ENCODE data around the gene DLG5.

The DLG5 gene

GRCh38 chr10:77899690-77900089 is 26.9 kb downstream of the DLG5 start:
- Histone ChIP-seq H3K14ac (ENCODE audit: low read length in 2 of 2) (no peak overlapping the region), H2AK5ac (ENCODE audit: low read length, severe bottlenecking) (peak overlapping the region; percentile 67), H3K36me3 (ENCODE audit: control insufficient read depth in 1 of 2, insufficient read depth in 2 of 2, low read depth in 1 of 2, low read length in 2 of 2) (peaks cover 0 to 3% of the 10 kb centered on the region in 2 experiments), H2BK120ac (ENCODE audit: low read depth, low read length) (no peak overlapping the region), H3K4me2 (ENCODE audit: low read length, poor library complexity, severe bottlenecking) (no peak overlapping the region), H3K23ac (ENCODE audit: low read length in 2 of 2) (no peak overlapping the region), H3K9me3 (ENCODE audit: control insufficient read depth, low read length) (no peaks in the 10 kb centered on the region), H3K4me1 (ENCODE audit: control insufficient read depth, insufficient read depth, low read depth, low read length) (peaks cover 22% of the 10 kb centered on the region), H4K8ac (ENCODE audit: low read length) (no peak overlapping the region), H2AFZ (ENCODE audit: low read depth, low read length) (no peak overlapping the region), H3K27me3 (ENCODE audit: control insufficient read depth in 1 of 2, insufficient read depth in 1 of 2, low read length in 2 of 2) (no peaks in the 10 kb centered on the region), H3K27ac (ENCODE audit: low read length, poor library complexity, severe bottlenecking) (peak overlapping the region; percentile 66), H3K79me1 (replicated peaks; ENCODE audit: low read length, poor library complexity, severe bottlenecking) (peaks cover 24% of the 10 kb centered on the region), H2BK15ac (ENCODE audit: low read depth, poor library complexity, severe bottlenecking) (no peak overlapping the region), H2BK12ac (ENCODE audit: low read length in 2 of 2) (no peak overlapping the region), H3K4me3 (ENCODE audit: insufficient read depth in 1 of 2, low read depth in 1 of 2, low read length in 2 of 2) (no peak overlapping the region), H4K91ac (ENCODE audit: low read length) (no peak overlapping the region), H2BK5ac (ENCODE audit: low read depth, low read length, poor library complexity, severe bottlenecking) (no peak overlapping the region), H3K9ac (ENCODE audit: low read length) (no peak overlapping the region), H3K4ac (ENCODE audit: low read depth in 1 of 2, low read length in 2 of 2) (no peak overlapping the region), H3K18ac (ENCODE audit: low read depth in 1 of 2, low read length in 2 of 2) (peak overlapping the region in 1 of 2 experiments; percentile 55)
- 95% methylated on average over 3 of the region's 4 CpGs for WGBS
- DNase-seq: no peak

- DNase-seq: no peak
- Histone ChIP-seq H2BK120ac (ENCODE audit: low read depth, low read length) (no peak overlapping the region), H2AK5ac (ENCODE audit: low read length, severe bottlenecking) (peak overlapping the region; percentile 70), H2BK12ac (ENCODE audit: low read length in 2 of 2) (peak overlapping the region in 1 of 2 experiments; percentile 6), H3K4me3 (ENCODE audit: insufficient read depth in 1 of 2, low read depth in 1 of 2, low read length in 2 of 2) (no peak overlapping the region), H3K18ac (ENCODE audit: low read depth in 1 of 2, low read length in 2 of 2) (peak overlapping the region; percentile 49 to 88), H3K79me1 (replicated peaks; ENCODE audit: low read length, poor library complexity, severe bottlenecking) (peaks cover 28% of the 10 kb centered on the region), H2AFZ (ENCODE audit: low read depth, low read length) (no peak overlapping the region), H4K91ac (ENCODE audit: low read length) (peak overlapping the region; percentile 54), H3K4me1 (ENCODE audit: control insufficient read depth, insufficient read depth, low read depth, low read length) (peaks cover 25% of the 10 kb centered on the region), H3K4me2 (ENCODE audit: low read length, poor library complexity, severe bottlenecking) (no peak overlapping the region), H3K9me3 (ENCODE audit: control insufficient read depth, low read length) (no peaks in the 10 kb centered on the region), H3K23ac (ENCODE audit: low read length in 2 of 2) (no peak overlapping the region), H3K27me3 (ENCODE audit: control insufficient read depth in 1 of 2, insufficient read depth in 1 of 2, low read length in 2 of 2) (no peaks in the 10 kb centered on the region), H3K36me3 (ENCODE audit: control insufficient read depth in 1 of 2, insufficient read depth in 2 of 2, low read depth in 1 of 2, low read length in 2 of 2) (peaks cover 0 to 3% of the 10 kb centered on the region in 2 experiments), H2BK15ac (ENCODE audit: low read depth, poor library complexity, severe bottlenecking) (no peak overlapping the region), H4K8ac (ENCODE audit: low read length) (peak overlapping the region; percentile 56), H3K9ac (ENCODE audit: low read length) (no peak overlapping the region), H3K27ac (ENCODE audit: low read length, poor library complexity, severe bottlenecking) (peak overlapping the region; percentile 66), H3K4ac (ENCODE audit: low read depth in 1 of 2, low read length in 2 of 2) (peak overlapping the region in 1 of 2 experiments; percentile 32), H2BK5ac (ENCODE audit: low read depth, low read length, poor library complexity, severe bottlenecking) (no peak overlapping the region), H3K14ac (ENCODE audit: low read length in 2 of 2) (peak overlapping the region in 1 of 2 experiments; percentile 44)
- 93% methylated on average over 3 of the region's 4 CpGs for WGBS
Measured at GRCh38 chr10:77899080-77899477, 27.5 kb downstream of the DLG5 start.

GRCh38 chr10:77898323-77899079 is 28.1 kb downstream of the DLG5 start:
- H3K4me3 ChIP-seq (ENCODE audit: insufficient read depth in 1 of 2, low read depth in 1 of 2, low read length in 2 of 2): no peak overlapping the region
- H3K4ac ChIP-seq (ENCODE audit: low read depth in 1 of 2, low read length in 2 of 2): peak overlapping the region in 1 of 2 experiments; percentile 17
- H3K9me3 ChIP-seq (ENCODE audit: control insufficient read depth, low read length): no peaks in the 10 kb centered on the region
- H3K9ac ChIP-seq (ENCODE audit: low read length): no peak overlapping the region
- peak overlapping the region in 1 of 2 experiments; percentile 55 for H3K14ac ChIP-seq (ENCODE audit: low read length in 2 of 2)
- DNase-seq: no peak
- peak overlapping the region; percentile 49 to 88 for H3K18ac ChIP-seq (ENCODE audit: low read depth in 1 of 2, low read length in 2 of 2)
- 66% methylated on average over 19 of the region's 19 CpGs for WGBS
- peaks cover 29% of the 10 kb centered on the region for H3K79me1 ChIP-seq (replicated peaks; ENCODE audit: low read length, poor library complexity, severe bottlenecking)
- H4K8ac ChIP-seq (ENCODE audit: low read length): peak overlapping the region; percentile 56
- H3K4me2 ChIP-seq (ENCODE audit: low read length, poor library complexity, severe bottlenecking): peak overlapping the region; percentile 34
- H2BK15ac ChIP-seq (ENCODE audit: low read depth, poor library complexity, severe bottlenecking): no peak overlapping the region
- peak overlapping the region; percentile 70 for H2AK5ac ChIP-seq (ENCODE audit: low read length, severe bottlenecking)
- H3K23ac ChIP-seq (ENCODE audit: low read length in 2 of 2): no peak overlapping the region
- H2BK120ac ChIP-seq (ENCODE audit: low read depth, low read length): no peak overlapping the region
- H4K91ac ChIP-seq (ENCODE audit: low read length): peak overlapping the region; percentile 54
- H2BK12ac ChIP-seq (ENCODE audit: low read length in 2 of 2): peak overlapping the region in 1 of 2 experiments; percentile 12
- no peaks in the 10 kb centered on the region for H3K27me3 ChIP-seq (ENCODE audit: control insufficient read depth in 1 of 2, insufficient read depth in 1 of 2, low read length in 2 of 2)
- H3K4me1 ChIP-seq (ENCODE audit: control insufficient read depth, insufficient read depth, low read depth, low read length): peaks cover 25% of the 10 kb centered on the region
- H3K36me3 ChIP-seq (ENCODE audit: control insufficient read depth in 1 of 2, insufficient read depth in 2 of 2, low read depth in 1 of 2, low read length in 2 of 2): peaks cover 0 to 3% of the 10 kb centered on the region in 2 experiments
- peak overlapping the region; percentile 66 for H3K27ac ChIP-seq (ENCODE audit: low read length, poor library complexity, severe bottlenecking)
- no peak overlapping the region for H2AFZ ChIP-seq (ENCODE audit: low read depth, low read length)
- no peak overlapping the region for H2BK5ac ChIP-seq (ENCODE audit: low read depth, low read length, poor library complexity, severe bottlenecking)

- peaks cover 0 to 3% of the 10 kb centered on the region in 2 experiments for H3K36me3 ChIP-seq (ENCODE audit: control insufficient read depth in 1 of 2, insufficient read depth in 2 of 2, low read depth in 1 of 2, low read length in 2 of 2)
- no peak overlapping the region for H4K91ac ChIP-seq (ENCODE audit: low read length)
- H2BK15ac ChIP-seq (ENCODE audit: low read depth, poor library complexity, severe bottlenecking): no peak overlapping the region
- no peak overlapping the region for H2BK5ac ChIP-seq (ENCODE audit: low read depth, low read length, poor library complexity, severe bottlenecking)
- H3K4ac ChIP-seq (ENCODE audit: low read depth in 1 of 2, low read length in 2 of 2): no peak overlapping the region
- H3K9me3 ChIP-seq (ENCODE audit: control insufficient read depth, low read length): no peaks in the 10 kb centered on the region
- H4K8ac ChIP-seq (ENCODE audit: low read length): no peak overlapping the region
- H3K14ac ChIP-seq (ENCODE audit: low read length in 2 of 2): no peak overlapping the region
- no peak overlapping the region for H3K9ac ChIP-seq (ENCODE audit: low read length)
- no peak overlapping the region for H2BK120ac ChIP-seq (ENCODE audit: low read depth, low read length)
- H3K4me3 ChIP-seq (ENCODE audit: insufficient read depth in 1 of 2, low read depth in 1 of 2, low read length in 2 of 2): no peak overlapping the region
- no peak overlapping the region for H3K23ac ChIP-seq (ENCODE audit: low read length in 2 of 2)
- H3K4me1 ChIP-seq (ENCODE audit: control insufficient read depth, insufficient read depth, low read depth, low read length): peaks cover 35% of the 10 kb centered on the region
- H2AK5ac ChIP-seq (ENCODE audit: low read length, severe bottlenecking): no peak overlapping the region
- no peaks in the 10 kb centered on the region for H3K27me3 ChIP-seq (ENCODE audit: control insufficient read depth in 1 of 2, insufficient read depth in 1 of 2, low read length in 2 of 2)
- no peak overlapping the region for H3K27ac ChIP-seq (ENCODE audit: low read length, poor library complexity, severe bottlenecking)
- H2BK12ac ChIP-seq (ENCODE audit: low read length in 2 of 2): no peak overlapping the region
- H3K18ac ChIP-seq (ENCODE audit: low read depth in 1 of 2, low read length in 2 of 2): no peak overlapping the region
- no peak for DNase-seq
- H3K79me1 ChIP-seq (replicated peaks; ENCODE audit: low read length, poor library complexity, severe bottlenecking): peaks cover 30% of the 10 kb centered on the region
- no peak overlapping the region for H2AFZ ChIP-seq (ENCODE audit: low read depth, low read length)
- H3K4me2 ChIP-seq (ENCODE audit: low read length, poor library complexity, severe bottlenecking): no peak overlapping the region
- 100% methylated on average over 1 of the region's 3 CpGs for WGBS
Measured at GRCh38 chr10:77896058-77896457, 30.5 kb downstream of the DLG5 start.
